IPS DF 4.7 (cell line): Measurements from ENCODE around the gene ATP5PO.
"Not testable (repeated sequence)": the region's sequence is repeated elsewhere in the genome, so short reads cannot be mapped to it uniquely, and the experiment has no call there.

Experiments used
- DNase-seq: peaks from one replicate; pipeline ENCODE4 v3.0.0-alpha.2; 2013; ENCODE audit warnings: low spot score; ENCODE audit errors: extremely low read depth

The ATP5PO gene

GRCh38 chr21:33940881-33941245, 25.3 kb upstream of the ATP5PO start:
- DNase-seq = no peak

GRCh38 chr21:33940164-33940880, 24.7 kb upstream of the ATP5PO start:
- no peak for DNase-seq

- DNase-seq = no peak
Observed at GRCh38 chr21:33939226-33939625, 23.6 kb upstream of the ATP5PO start.

GRCh38 chr21:33938381-33938780, 22.8 kb upstream of the ATP5PO start:
- DNase-seq = no peak

GRCh38 chr21:33937931-33938339, 22.3 kb upstream of the ATP5PO start:
- no peak for DNase-seq

- DNase-seq = no peak
Observed at GRCh38 chr21:33937146-33937545, 21.5 kb upstream of the ATP5PO start.

GRCh38 chr21:33936301-33937038, 20.9 kb upstream of the ATP5PO start:
- DNase-seq = no peak

- DNase-seq = no peak
Observed at GRCh38 chr21:33932731-33933130, 17.1 kb upstream of the ATP5PO start.

- DNase-seq = no peak
Observed at GRCh38 chr21:33931799-33932390, 16.3 kb upstream of the ATP5PO start.

- not testable (repeated sequence) for DNase-seq
Observed at GRCh38 chr21:33931052-33931798, 15.6 kb upstream of the ATP5PO start.

- not testable (repeated sequence) for DNase-seq
Observed at GRCh38 chr21:33926248-33926647, 10.6 kb upstream of the ATP5PO start.

- DNase-seq = no peak
Observed at GRCh38 chr21:33924766-33925100, 9.1 kb upstream of the ATP5PO start.

GRCh38 chr21:33924079-33924765, 8.6 kb upstream of the ATP5PO start:
- no peak for DNase-seq

GRCh38 chr21:33917421-33917820, 1.8 kb upstream of the ATP5PO start:
- DNase-seq = no peak

- DNase-seq = no peak
Observed at GRCh38 chr21:33916200-33916567, 580 bp upstream of the ATP5PO start.

- no peak for DNase-seq
Observed at GRCh38 chr21:33914188-33914587, 1.4 kb downstream of the ATP5PO start.

GRCh38 chr21:33909756-33910155, 5.8 kb downstream of the ATP5PO start:
- DNase-seq = no peak

GRCh38 chr21:33908760-33909159, 6.8 kb downstream of the ATP5PO start:
- no peak for DNase-seq

GRCh38 chr21:33904041-33904440, 11.6 kb downstream of the ATP5PO start:
- DNase-seq = no peak

GRCh38 chr21:33902349-33902748, 13.3 kb downstream of the ATP5PO start:
- no peak for DNase-seq
